Neural cell (in vitro differentiated cells): ENCODE results near the gene RBM4.

Experiments used
- CTCF ChIP-seq: fragments of 450-650 bp; IDR thresholded peaks from 2 replicates; pipeline ENCODE4 v1.5.1; 2014; ENCODE audit warnings: antibody characterized with exemption, mild to moderate bottlenecking, moderate library complexity; ENCODE audit not compliant: poor library complexity, severe bottlenecking
- EP300 ChIP-seq: fragments of 450-650 bp; conservative IDR thresholded peaks from 2 replicates; pipeline ENCODE4 v1.6.1; 2014; ENCODE audit warnings: antibody characterized with exemption, mild to moderate bottlenecking, moderate library complexity; ENCODE audit not compliant: poor library complexity, severe bottlenecking
- EZH2 ChIP-seq: fragments of 200-600, 300-800 bp; shearing (Covaris generic), sonication (generic); IDR thresholded peaks from 2 replicates; pipeline ENCODE4 v1.6.1; 2014; ENCODE audit warnings: antibody characterized with exemption, low read length, borderline replicate concordance, mild to moderate bottlenecking; ENCODE audit not compliant: insufficient read depth, poor library complexity, severe bottlenecking
- POLR2AphosphoS5 ChIP-seq: IDR thresholded peaks from 2 replicates; pipeline ENCODE4 v1.6.1; 2012
- RAD21 ChIP-seq: fragments of 450-650 bp; conservative IDR thresholded peaks from 2 replicates; pipeline ENCODE4 v1.6.1; 2014; ENCODE audit warnings: antibody characterized with exemption, mild to moderate bottlenecking, moderate library complexity
- REST ChIP-seq: IDR thresholded peaks from 2 replicates; pipeline ENCODE4 v1.6.1; 2012; ENCODE audit warnings: borderline replicate concordance
- SMC3 ChIP-seq: fragments of 450-650 bp; conservative IDR thresholded peaks from 2 replicates; pipeline ENCODE4 v1.6.1; 2014; ENCODE audit warnings: antibody characterized with exemption, mild to moderate bottlenecking, moderate library complexity; ENCODE audit not compliant: poor library complexity
- TAF1 ChIP-seq: IDR thresholded peaks from 2 replicates; pipeline ENCODE4 v1.6.1; 2012; ENCODE audit warnings: low read depth

GRCh38 chr11:66649903-66650302 lies 11.4 kb downstream of the RBM4 start:
- no peak for TF ChIP-seq CTCF
- TF ChIP-seq RAD21, result no peak
- no peak for TF ChIP-seq SMC3
- TF ChIP-seq EZH2, result no peak
- TF ChIP-seq EP300, result no peak
- TF ChIP-seq POLR2AphosphoS5, result no peak
- no peak for TF ChIP-seq REST
- no peak for TF ChIP-seq TAF1
